Large intestine (tissue), 3 donors: ENCODE measurements around the gene FUT4. TPM values are rescaled to one million over a fixed set of nuclear protein-coding genes. Genes with fewer than 3 reads are reported as not detected.

ENCODE experiments used
- DNase-seq, 2 donors: peaks; one replicate each; pipeline versions ENCODE4 v3.0.0 to v3.0.0-alpha.2; 2013
- H3K27ac ChIP-seq: one replicate; pipeline ENCODE4 v1.5.1; 2013; ENCODE audit warnings: low read length
- H3K27me3 ChIP-seq: 2 replicates; pipeline ENCODE4 v1.6.1; 2013; ENCODE audit warnings: low read length; ENCODE audit not compliant: control insufficient read depth, insufficient read depth
- H3K36me3 ChIP-seq: 2 replicates; pipeline ENCODE4 v1.6.1; 2013; ENCODE audit warnings: low read length; ENCODE audit not compliant: control insufficient read depth, insufficient read depth
- H3K4me1 ChIP-seq: one replicate; pipeline ENCODE4 v1.6.1; 2013; ENCODE audit warnings: low read length; ENCODE audit not compliant: control insufficient read depth, insufficient read depth
- H3K4me3 ChIP-seq: one replicate; pipeline ENCODE4 v1.5.1; 2013; ENCODE audit warnings: low read length
- H3K9me3 ChIP-seq: one replicate; pipeline ENCODE4 v1.6.1; 2013; ENCODE audit warnings: mild to moderate bottlenecking, low read depth, low read length, moderate library complexity; ENCODE audit not compliant: control insufficient read depth
- WGBS: methylation state at CpG from one replicate; pipeline ENCODE4 v1.1.5; 2013; ENCODE audit warnings: low lambda C conversion rate; ENCODE audit not compliant: insufficient coverage; 5-methylcytosine and 5-hydroxymethylcytosine counted together
- polyA plus RNA-seq: library from polyadenylated mRNA; unstranded; fragments of 120-200 nt; gene quantifications from one replicate; pipeline ENCODE4 v1.2.1, GENCODE V29; 2013

The FUT4 gene
- polyA plus RNA-seq, 1 donor = 21.6 TPM

DNA sequence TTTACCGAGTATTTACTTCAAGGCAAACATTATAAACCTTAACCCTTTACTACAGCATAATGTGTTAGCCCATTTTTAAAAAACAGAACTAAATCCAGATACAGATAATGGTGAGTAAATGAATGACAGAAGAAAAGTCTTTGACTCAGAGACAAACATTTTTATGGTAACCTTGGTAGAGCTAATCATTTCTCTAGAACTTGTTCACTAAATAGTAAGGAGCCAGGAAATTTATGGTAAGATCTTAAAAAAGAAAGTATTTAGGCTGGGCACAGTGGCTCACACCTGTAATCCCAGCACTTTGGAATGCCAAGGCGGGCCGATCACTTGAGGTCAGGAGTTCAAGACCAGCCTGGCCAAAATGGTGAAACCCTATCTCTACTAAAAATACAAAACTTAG lies 11.5 kb upstream of the FUT4 start:
- WGBS = 50% methylated on average over 1 of the region's 3 CpGs
- Histone ChIP-seq H3K9me3 (no peaks in the 10 kb centered on the region), H3K27ac (no peak overlapping the region), H3K36me3 (no peaks in the 10 kb centered on the region), H3K27me3 (no peaks in the 10 kb centered on the region), H3K4me3 (no peak overlapping the region), H3K4me1 (peaks cover 14% of the 10 kb centered on the region)
- DNase-seq = no peak

- DNase-seq = no peak
- Histone ChIP-seq H3K4me1 (peaks cover 14% of the 10 kb centered on the region), H3K9me3 (no peaks in the 10 kb centered on the region), H3K36me3 (no peaks in the 10 kb centered on the region), H3K4me3 (no peak overlapping the region), H3K27ac (no peak overlapping the region), H3K27me3 (no peaks in the 10 kb centered on the region)
- WGBS = no CpG with 5 or more reads among the region's 1 CpG
These were observed 10.5 kb upstream of the FUT4 start for GRCh38 chr11:94533206-94533605.

DNA sequence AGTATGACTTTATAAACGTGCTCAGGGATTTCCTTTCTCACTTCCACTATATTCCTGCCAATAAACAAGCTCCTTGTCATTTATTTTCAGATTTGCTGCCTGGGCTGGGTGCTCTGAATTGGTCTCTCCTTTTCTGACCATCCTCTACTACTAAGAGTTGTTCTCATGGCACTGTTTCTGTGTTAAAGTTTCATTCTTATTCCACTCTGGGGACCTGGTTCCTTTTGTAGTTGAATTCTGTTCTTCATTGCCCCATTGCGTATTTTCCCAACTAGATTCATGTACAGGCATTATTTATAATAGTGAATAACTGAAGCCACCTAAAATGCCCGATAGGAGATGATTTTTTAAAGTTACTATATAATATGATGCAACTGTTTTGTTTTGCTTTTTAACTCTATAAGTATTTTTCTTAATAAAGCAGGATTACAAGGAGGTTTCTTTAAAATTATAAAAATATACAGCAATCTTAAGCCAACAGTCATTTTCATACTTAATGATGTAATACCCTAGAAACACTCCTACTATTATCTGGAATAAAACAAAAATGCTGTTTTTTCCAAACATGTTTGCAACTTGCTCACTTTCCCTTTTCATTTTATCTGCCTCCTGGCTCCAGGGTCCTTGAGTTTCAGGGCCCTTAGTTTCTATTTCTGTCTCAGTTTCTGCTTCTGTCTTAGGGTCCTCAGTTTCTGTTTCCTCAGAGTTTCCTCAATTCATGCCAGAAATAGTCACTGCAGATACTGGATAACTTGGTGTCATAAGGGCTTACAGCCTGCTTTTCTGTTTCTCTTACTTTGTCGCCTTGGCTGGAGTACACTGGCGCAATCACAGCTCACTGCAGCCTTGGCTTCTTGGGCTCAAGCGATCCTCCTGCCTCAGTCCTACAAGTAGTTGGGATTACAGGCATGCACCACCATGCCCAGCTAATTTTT lies 9.8 kb upstream of the FUT4 start:
- Histone ChIP-seq H3K27me3 (no peaks in the 10 kb centered on the region), H3K9me3 (no peaks in the 10 kb centered on the region), H3K27ac (no peak overlapping the region), H3K4me3 (no peak overlapping the region), H3K4me1 (peaks cover 14% of the 10 kb centered on the region), H3K36me3 (no peaks in the 10 kb centered on the region)
- WGBS = 70% methylated on average over 2 of the region's 6 CpGs
- DNase-seq = no peak

- DNase-seq = peak in 1 of 2 donors; percentile 69
- no peak overlapping the region for H3K4me3 ChIP-seq
- peaks cover 19% of the 10 kb centered on the region for H3K4me1 ChIP-seq
- H3K27me3 ChIP-seq = no peaks in the 10 kb centered on the region
- H3K27ac ChIP-seq = peak overlapping the region; percentile 25
- no peaks in the 10 kb centered on the region for H3K36me3 ChIP-seq
- H3K9me3 ChIP-seq = no peaks in the 10 kb centered on the region
These were observed 7.3 kb upstream of the FUT4 start for GRCh38 chr11:94536386-94536785.

GRCh38 chr11:94537031-94537600 lies 6.6 kb upstream of the FUT4 start:
- no peaks in the 10 kb centered on the region for H3K9me3 ChIP-seq
- no peaks in the 10 kb centered on the region for H3K36me3 ChIP-seq
- peak overlapping the region; percentile 25 for H3K27ac ChIP-seq
- no CpG with 5 or more reads among the region's 3 CpGs for WGBS
- no peaks in the 10 kb centered on the region for H3K27me3 ChIP-seq
- H3K4me3 ChIP-seq = no peak overlapping the region
- peak in 1 of 2 donors; percentile 53 for DNase-seq
- peaks cover 19% of the 10 kb centered on the region for H3K4me1 ChIP-seq

GRCh38 chr11:94539420-94539819 lies 4.3 kb upstream of the FUT4 start:
- peak; percentile 56 to 77 for DNase-seq
- H3K4me1 ChIP-seq = peaks cover 23% of the 10 kb centered on the region
- H3K9me3 ChIP-seq = no peaks in the 10 kb centered on the region
- H3K36me3 ChIP-seq = no peaks in the 10 kb centered on the region
- H3K27me3 ChIP-seq = no peaks in the 10 kb centered on the region
- H3K27ac ChIP-seq = peak overlapping the region; percentile 58
- no peak overlapping the region for H3K4me3 ChIP-seq
- WGBS = no CpG with 5 or more reads among the region's 1 CpG

DNA sequence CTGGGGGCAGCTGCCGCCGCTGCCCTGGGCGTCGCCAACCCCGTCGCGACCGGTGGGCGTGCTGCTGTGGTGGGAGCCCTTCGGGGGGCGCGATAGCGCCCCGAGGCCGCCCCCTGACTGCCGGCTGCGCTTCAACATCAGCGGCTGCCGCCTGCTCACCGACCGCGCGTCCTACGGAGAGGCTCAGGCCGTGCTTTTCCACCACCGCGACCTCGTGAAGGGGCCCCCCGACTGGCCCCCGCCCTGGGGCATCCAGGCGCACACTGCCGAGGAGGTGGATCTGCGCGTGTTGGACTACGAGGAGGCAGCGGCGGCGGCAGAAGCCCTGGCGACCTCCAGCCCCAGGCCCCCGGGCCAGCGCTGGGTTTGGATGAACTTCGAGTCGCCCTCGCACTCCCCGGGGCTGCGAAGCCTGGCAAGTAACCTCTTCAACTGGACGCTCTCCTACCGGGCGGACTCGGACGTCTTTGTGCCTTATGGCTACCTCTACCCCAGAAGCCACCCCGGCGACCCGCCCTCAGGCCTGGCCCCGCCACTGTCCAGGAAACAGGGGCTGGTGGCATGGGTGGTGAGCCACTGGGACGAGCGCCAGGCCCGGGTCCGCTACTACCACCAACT lies 1.0 kb downstream of the FUT4 start:
- no CpG with 5 or more reads among the region's 59 CpGs for WGBS
- H3K4me1 ChIP-seq = peaks cover 9% of the 10 kb centered on the region
- no peaks in the 10 kb centered on the region for H3K27me3 ChIP-seq
- H3K27ac ChIP-seq = peak overlapping the region; percentile 71
- peaks cover 4% of the 10 kb centered on the region for H3K9me3 ChIP-seq
- DNase-seq = no peak
- H3K4me3 ChIP-seq = peak overlapping the region; percentile 83
- peaks cover 2% of the 10 kb centered on the region for H3K36me3 ChIP-seq

DNA sequence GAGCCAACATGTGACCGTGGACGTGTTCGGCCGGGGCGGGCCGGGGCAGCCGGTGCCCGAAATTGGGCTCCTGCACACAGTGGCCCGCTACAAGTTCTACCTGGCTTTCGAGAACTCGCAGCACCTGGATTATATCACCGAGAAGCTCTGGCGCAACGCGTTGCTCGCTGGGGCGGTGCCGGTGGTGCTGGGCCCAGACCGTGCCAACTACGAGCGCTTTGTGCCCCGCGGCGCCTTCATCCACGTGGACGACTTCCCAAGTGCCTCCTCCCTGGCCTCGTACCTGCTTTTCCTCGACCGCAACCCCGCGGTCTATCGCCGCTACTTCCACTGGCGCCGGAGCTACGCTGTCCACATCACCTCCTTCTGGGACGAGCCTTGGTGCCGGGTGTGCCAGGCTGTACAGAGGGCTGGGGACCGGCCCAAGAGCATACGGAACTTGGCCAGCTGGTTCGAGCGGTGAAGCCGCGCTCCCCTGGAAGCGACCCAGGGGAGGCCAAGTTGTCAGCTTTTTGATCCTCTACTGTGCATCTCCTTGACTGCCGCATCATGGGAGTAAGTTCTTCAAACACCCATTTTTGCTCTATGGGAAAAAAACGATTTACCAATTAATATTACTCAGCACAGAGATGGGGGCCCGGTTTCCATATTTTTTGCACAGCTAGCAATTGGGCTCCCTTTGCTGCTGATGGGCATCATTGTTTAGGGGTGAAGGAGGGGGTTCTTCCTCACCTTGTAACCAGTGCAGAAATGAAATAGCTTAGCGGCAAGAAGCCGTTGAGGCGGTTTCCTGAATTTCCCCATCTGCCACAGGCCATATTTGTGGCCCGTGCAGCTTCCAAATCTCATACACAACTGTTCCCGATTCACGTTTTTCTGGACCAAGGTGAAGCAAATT lies 1.8 kb downstream of the FUT4 start:
- Histone ChIP-seq H3K4me1 (peaks cover 13% of the 10 kb centered on the region), H3K27ac (peak overlapping the region; percentile 71), H3K27me3 (no peaks in the 10 kb centered on the region), H3K9me3 (peaks cover 4% of the 10 kb centered on the region), H3K36me3 (peaks cover 2% of the 10 kb centered on the region), H3K4me3 (peak overlapping the region; percentile 83)
- WGBS = no CpG with 5 or more reads among the region's 54 CpGs
- peak in 1 of 2 donors; percentile 61 for DNase-seq

- H3K27ac ChIP-seq = peak overlapping the region; percentile 71
- peaks cover 4% of the 10 kb centered on the region for H3K9me3 ChIP-seq
- DNase-seq = peak in 1 of 2 donors; percentile 48
- peak overlapping the region; percentile 83 for H3K4me3 ChIP-seq
- peaks cover 17% of the 10 kb centered on the region for H3K4me1 ChIP-seq
- H3K27me3 ChIP-seq = no peaks in the 10 kb centered on the region
- H3K36me3 ChIP-seq = peaks cover 2% of the 10 kb centered on the region
- WGBS = 40% methylated on average over 1 of the region's 2 CpGs
These were observed 2.4 kb downstream of the FUT4 start for GRCh38 chr11:94546162-94546470.

DNA sequence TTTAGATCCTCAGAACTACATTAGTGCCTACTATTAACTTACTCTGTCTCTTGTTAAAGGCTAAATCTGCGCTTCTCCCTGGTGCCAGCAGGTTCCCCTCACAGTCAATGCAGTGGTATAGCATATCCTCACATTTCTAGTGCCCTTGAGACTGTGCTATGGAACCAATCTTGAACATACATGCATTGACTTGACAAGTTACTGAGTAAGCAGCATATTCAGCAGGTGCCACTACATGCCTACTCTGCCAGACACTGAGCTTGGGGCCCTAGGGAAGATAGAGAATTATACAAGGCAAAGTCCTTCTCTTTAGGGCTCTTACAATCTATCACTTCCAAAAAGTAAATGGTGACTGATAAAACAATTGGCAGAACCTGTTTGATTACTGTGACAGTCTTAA lies 3.2 kb downstream of the FUT4 start:
- H3K27me3 ChIP-seq = no peaks in the 10 kb centered on the region
- H3K4me1 ChIP-seq = peaks cover 17% of the 10 kb centered on the region
- H3K4me3 ChIP-seq = peak overlapping the region; percentile 83
- peak overlapping the region; percentile 71 for H3K27ac ChIP-seq
- peaks cover 2% of the 10 kb centered on the region for H3K36me3 ChIP-seq
- 17% methylated on average over 1 of the region's 1 CpG for WGBS
- peaks cover 4% of the 10 kb centered on the region for H3K9me3 ChIP-seq
- DNase-seq = peak; percentile 85 to 94
